K562 (cell line): ENCODE data around the gene SATB1. TPM values are rescaled to one million over a fixed set of nuclear protein-coding genes. Genes with fewer than 3 reads are reported as not detected.

Experiments used
- BRD4 ChIP-seq: fragments of 200-600 bp; sonication (generic); IDR thresholded peaks from 2 replicates; pipeline ENCODE4 v1.6.1; 2017; ENCODE audit warnings: inconsistent platforms
- DDX20 ChIP-seq: fragments of 450-650 bp; IDR thresholded peaks from 2 replicates; pipeline ENCODE4 v1.6.1; 2016; ENCODE audit warnings: missing genetic modification characterization, low read depth, mild to moderate bottlenecking, missing compliant biosample characterization, moderate library complexity
- ZNF316 ChIP-seq: fragments of 450-650 bp; IDR thresholded peaks from 2 replicates; pipeline ENCODE4 v1.6.1; 2016
- polyA plus RNA-seq, 8 experiments: library from polyadenylated mRNA; depleted of rRNA in 4 of 8; stranded (reverse) in 5 of 8; unstranded in 3 of 8; fragments of >200 nt; fragmentation: Nextera tagmentation in 2 of 8; fragmentation: Illumina TruSeq in 1 of 8; extraction: Ambion mirVana in 2 of 8; extraction: Trizol in 1 of 8; gene quantifications; 2 replicates each; pipeline versions ENCODE4 v1.2.1 to v1.2.3, GENCODE V29; 2011 to 2014; ENCODE audit warnings: inconsistent platforms in 1 of 8, missing spikeins in 1 of 8
- total RNA-seq, 7 experiments: library from RNA; depleted of rRNA in 6 of 7; stranded (reverse); fragments of >200 nt in 6 of 7; fragmentation: Illumina TruSeq in 2 of 7; extraction: Trizol in 2 of 7; gene quantifications; 2 replicates each; pipeline versions ENCODE4 v1.2.1 to v1.2.3, GENCODE V29; 2011 to 2021; ENCODE audit warnings: low replicate concordance in 1 of 7
- TF ChIP-seq, protein P1 (sequence below): fragments of 200-600 bp; sonication (generic); IDR thresholded peaks from one replicate; pipeline ENCODE4 v1.6.1; 2012; ENCODE audit warnings: mild to moderate bottlenecking, low read depth, low read length, inconsistent platforms

The SATB1 gene
- total and polyA plus RNA-seq, 9 of the 15 experiments (the other 6 are each of a cell fraction or from before 2014, with no cell fraction given): 0.03 to 2.5 (median 0.15) TPM; not detected in 1

DNA sequence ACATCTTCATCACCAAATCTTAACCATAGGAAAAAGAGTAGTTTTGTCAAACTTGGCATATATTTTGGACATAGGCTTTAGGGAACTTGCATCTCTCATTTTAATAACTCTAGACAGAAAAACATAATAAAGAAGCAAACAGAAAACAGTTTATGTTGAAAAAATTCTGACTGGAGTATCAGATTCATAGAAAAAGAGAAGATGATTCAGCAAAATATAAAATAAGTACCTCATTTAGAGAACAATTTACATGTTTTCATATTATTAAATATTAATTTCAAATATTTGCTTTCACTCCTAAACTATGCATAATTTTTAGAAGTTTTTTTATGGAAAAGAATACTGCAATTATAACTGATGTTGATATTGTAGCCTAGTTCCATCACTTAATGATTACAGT, 12.5 kb downstream of the SATB1 start (continued):
- TF ChIP-seq, protein P1, sequence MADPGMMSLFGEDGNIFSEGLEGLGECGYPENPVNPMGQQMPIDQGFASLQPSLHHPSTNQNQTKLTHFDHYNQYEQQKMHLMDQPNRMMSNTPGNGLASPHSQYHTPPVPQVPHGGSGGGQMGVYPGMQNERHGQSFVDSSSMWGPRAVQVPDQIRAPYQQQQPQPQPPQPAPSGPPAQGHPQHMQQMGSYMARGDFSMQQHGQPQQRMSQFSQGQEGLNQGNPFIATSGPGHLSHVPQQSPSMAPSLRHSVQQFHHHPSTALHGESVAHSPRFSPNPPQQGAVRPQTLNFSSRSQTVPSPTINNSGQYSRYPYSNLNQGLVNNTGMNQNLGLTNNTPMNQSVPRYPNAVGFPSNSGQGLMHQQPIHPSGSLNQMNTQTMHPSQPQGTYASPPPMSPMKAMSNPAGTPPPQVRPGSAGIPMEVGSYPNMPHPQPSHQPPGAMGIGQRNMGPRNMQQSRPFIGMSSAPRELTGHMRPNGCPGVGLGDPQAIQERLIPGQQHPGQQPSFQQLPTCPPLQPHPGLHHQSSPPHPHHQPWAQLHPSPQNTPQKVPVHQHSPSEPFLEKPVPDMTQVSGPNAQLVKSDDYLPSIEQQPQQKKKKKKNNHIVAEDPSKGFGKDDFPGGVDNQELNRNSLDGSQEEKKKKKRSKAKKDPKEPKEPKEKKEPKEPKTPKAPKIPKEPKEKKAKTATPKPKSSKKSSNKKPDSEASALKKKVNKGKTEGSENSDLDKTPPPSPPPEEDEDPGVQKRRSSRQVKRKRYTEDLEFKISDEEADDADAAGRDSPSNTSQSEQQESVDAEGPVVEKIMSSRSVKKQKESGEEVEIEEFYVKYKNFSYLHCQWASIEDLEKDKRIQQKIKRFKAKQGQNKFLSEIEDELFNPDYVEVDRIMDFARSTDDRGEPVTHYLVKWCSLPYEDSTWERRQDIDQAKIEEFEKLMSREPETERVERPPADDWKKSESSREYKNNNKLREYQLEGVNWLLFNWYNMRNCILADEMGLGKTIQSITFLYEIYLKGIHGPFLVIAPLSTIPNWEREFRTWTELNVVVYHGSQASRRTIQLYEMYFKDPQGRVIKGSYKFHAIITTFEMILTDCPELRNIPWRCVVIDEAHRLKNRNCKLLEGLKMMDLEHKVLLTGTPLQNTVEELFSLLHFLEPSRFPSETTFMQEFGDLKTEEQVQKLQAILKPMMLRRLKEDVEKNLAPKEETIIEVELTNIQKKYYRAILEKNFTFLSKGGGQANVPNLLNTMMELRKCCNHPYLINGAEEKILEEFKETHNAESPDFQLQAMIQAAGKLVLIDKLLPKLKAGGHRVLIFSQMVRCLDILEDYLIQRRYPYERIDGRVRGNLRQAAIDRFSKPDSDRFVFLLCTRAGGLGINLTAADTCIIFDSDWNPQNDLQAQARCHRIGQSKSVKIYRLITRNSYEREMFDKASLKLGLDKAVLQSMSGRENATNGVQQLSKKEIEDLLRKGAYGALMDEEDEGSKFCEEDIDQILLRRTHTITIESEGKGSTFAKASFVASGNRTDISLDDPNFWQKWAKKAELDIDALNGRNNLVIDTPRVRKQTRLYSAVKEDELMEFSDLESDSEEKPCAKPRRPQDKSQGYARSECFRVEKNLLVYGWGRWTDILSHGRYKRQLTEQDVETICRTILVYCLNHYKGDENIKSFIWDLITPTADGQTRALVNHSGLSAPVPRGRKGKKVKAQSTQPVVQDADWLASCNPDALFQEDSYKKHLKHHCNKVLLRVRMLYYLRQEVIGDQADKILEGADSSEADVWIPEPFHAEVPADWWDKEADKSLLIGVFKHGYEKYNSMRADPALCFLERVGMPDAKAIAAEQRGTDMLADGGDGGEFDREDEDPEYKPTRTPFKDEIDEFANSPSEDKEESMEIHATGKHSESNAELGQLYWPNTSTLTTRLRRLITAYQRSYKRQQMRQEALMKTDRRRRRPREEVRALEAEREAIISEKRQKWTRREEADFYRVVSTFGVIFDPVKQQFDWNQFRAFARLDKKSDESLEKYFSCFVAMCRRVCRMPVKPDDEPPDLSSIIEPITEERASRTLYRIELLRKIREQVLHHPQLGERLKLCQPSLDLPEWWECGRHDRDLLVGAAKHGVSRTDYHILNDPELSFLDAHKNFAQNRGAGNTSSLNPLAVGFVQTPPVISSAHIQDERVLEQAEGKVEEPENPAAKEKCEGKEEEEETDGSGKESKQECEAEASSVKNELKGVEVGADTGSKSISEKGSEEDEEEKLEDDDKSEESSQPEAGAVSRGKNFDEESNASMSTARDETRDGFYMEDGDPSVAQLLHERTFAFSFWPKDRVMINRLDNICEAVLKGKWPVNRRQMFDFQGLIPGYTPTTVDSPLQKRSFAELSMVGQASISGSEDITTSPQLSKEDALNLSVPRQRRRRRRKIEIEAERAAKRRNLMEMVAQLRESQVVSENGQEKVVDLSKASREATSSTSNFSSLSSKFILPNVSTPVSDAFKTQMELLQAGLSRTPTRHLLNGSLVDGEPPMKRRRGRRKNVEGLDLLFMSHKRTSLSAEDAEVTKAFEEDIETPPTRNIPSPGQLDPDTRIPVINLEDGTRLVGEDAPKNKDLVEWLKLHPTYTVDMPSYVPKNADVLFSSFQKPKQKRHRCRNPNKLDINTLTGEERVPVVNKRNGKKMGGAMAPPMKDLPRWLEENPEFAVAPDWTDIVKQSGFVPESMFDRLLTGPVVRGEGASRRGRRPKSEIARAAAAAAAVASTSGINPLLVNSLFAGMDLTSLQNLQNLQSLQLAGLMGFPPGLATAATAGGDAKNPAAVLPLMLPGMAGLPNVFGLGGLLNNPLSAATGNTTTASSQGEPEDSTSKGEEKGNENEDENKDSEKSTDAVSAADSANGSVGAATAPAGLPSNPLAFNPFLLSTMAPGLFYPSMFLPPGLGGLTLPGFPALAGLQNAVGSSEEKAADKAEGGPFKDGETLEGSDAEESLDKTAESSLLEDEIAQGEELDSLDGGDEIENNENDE: no peak
- TF ChIP-seq DDX20 (tag) (no peak), ZNF316 (peak; percentile 69; the same call in 1 of the 2 replicates), BRD4 (no peak)
- TF ChIP-seq, all 486 proteins: peak for 3
